ENCODE results near the gene TMEM175. TPM values are rescaled to one million over a fixed set of nuclear protein-coding genes. Genes with fewer than 3 reads are reported as not detected.

Gene TMEM175
- total and polyA plus RNA-seq, 9 of the 15 experiments (the other 6 are each of a cell fraction or from before 2014, with no cell fraction given), result 0.13 to 30.9 (median 9.4) TPM

DNA sequence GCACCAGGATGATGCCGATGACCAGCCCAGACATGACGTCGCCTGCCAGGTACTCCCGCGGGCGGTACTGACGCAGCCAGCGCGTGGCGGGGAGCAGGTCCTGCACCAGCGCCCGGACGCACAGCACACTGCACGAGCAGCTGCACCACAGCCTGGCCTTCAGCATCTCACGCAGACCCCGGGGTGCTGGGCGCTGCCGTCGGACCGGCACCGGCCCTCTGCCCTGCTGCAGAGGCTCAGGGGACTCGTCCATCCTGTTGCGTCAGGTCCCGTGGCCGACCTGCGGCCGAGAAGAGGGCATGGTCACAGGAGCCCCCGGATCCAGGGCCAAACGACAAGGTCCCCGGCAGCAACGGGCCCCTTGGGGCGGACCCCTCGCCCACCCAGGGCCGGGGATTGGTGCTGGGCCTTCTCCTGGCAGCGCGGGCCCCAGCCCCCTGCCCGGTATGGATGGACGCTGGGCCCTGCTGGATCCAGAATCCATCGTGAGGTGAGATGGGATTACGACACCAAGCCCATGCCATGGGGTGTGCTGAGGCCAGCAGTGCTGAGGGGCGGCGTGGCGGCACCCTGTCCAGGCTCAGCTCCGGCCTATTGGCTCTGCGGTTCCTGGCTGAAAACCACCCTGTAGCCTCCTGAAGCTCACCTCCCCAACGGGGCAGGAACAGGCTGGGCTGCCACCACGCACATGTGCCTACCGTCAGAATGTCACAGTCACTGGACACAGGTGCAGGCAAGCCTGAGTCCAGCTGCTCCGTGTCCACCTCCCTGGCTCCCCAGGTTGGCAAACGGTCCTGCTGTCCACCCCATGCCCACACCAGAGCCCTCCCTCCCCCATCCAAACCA, 59.4 kb downstream of the TMEM175 start:
- peak overlapping the region; percentile 82; the same call in 1 of the 2 replicates for H3K4me2 ChIP-seq (ENCODE audit: insufficient read depth, low read length)
- no peaks in the 10 kb centered on the region; the same call in 1 of the 2 replicates for H3K9me3 ChIP-seq (replicated peaks; ENCODE audit: control insufficient read depth, insufficient read depth, low read depth, low read length)
- TF ChIP-seq ZBTB17 (CRISPR knock-in tag; IDR thresholded peaks at IDR 0.05) (no peak), CEBPB (tag; IDR thresholded peaks at IDR 0.05) (0 out of 2 replicates have a peak, but pooled peaks have one; percentile 21), HNRNPL (IDR thresholded peaks at IDR 0.05; ENCODE audit: low read depth, low read length) (0 out of 2 replicates have a peak, but pooled peaks have one; percentile 11), ZNF644 (tag; IDR thresholded peaks at IDR 0.05; ENCODE audit: low read depth) (no peak), MLX (CRISPR knock-in tag; conservative IDR thresholded peaks at IDR 0.05) (no peak), DDX20 (tag; IDR thresholded peaks at IDR 0.05; ENCODE audit: low read depth) (no peak), ZNF146 (CRISPR knock-in tag; IDR thresholded peaks at IDR 0.05; ENCODE audit: unreplicated experiment) (no peak), PCBP1 (IDR thresholded peaks at IDR 0.05; ENCODE audit: low read depth, low read length, poor library complexity, severe bottlenecking) (peak; percentile 55), HMG20A (CRISPR knock-in tag; conservative IDR thresholded peaks at IDR 0.05) (no peak), RHOXF2B (CRISPR knock-in tag; conservative IDR thresholded peaks at IDR 0.05) (no peak), SMARCB1 (IDR thresholded peaks at IDR 0.05; ENCODE audit: insufficient read length, low read depth) (no peak), POLR2G (IDR thresholded peaks at IDR 0.05; ENCODE audit: low read depth, low read length) (peak; percentile 11; the same call in 1 of the 2 replicates), ZBTB5 (IDR thresholded peaks at IDR 0.05) (no peak), POLR2H (tag; IDR thresholded peaks at IDR 0.05; ENCODE audit: low read depth) (no peak)
- TF ChIP-seq, protein P1, sequence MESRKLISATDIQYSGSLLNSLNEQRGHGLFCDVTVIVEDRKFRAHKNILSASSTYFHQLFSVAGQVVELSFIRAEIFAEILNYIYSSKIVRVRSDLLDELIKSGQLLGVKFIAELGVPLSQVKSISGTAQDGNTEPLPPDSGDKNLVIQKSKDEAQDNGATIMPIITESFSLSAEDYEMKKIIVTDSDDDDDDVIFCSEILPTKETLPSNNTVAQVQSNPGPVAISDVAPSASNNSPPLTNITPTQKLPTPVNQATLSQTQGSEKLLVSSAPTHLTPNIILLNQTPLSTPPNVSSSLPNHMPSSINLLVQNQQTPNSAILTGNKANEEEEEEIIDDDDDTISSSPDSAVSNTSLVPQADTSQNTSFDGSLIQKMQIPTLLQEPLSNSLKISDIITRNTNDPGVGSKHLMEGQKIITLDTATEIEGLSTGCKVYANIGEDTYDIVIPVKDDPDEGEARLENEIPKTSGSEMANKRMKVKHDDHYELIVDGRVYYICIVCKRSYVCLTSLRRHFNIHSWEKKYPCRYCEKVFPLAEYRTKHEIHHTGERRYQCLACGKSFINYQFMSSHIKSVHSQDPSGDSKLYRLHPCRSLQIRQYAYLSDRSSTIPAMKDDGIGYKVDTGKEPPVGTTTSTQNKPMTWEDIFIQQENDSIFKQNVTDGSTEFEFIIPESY (CRISPR knock-in tag; IDR thresholded peaks at IDR 0.05), result peak; percentile 90
- H3K9ac ChIP-seq (ENCODE audit: insufficient read depth in 1 of 2, low read depth in 2 of 2, low read length in 2 of 2), result peak overlapping the region; percentile 75 to 96; a peak in 3 of 4 replicates
- H2AFZ ChIP-seq (ENCODE audit: low read depth, low read length), result no peak overlapping the region
- H3K4me3 ChIP-seq, result no peak overlapping the region
- peaks cover 41 to 95% of the 10 kb centered on the region in 2 experiments for H3K4me1 ChIP-seq (replicated peaks in 1 of 2; ENCODE audit: control insufficient read depth in 2 of 2, insufficient read depth in 2 of 2, low read length in 2 of 2)
- WGBS (ENCODE audit: insufficient coverage, low coverage, missing lambda C conversion rate), result 92% methylated on average over 28 of the region's 50 CpGs
- no TSS peak for BruUV-seq (replicated peaks)
- peaks cover 27% of the 10 kb centered on the region; the same call in 2 of the 3 replicates for H3K79me2 ChIP-seq (ENCODE audit: control insufficient read depth, insufficient read depth, low read length)
- no peak for DNase-seq (ENCODE audit: extremely low read depth in 1 of 4, low spot score in 3 of 4)
- peaks cover 22% of the 10 kb centered on the region; the same call in 1 of the 3 replicates for H3K36me3 ChIP-seq (ENCODE audit: control insufficient read depth, insufficient read depth, low read length)
- CTCF ChIA-PET (ENCODE audit: low intra/inter-chr PET ratio), result no interaction called here
- FAIRE-seq, result no peak
- H4K20me1 ChIP-seq (replicated peaks; ENCODE audit: control insufficient read depth, insufficient read depth, low read length), result no peaks in the 10 kb centered on the region
- H3K27me3 ChIP-seq (ENCODE audit: control insufficient read depth in 2 of 2, insufficient read depth in 2 of 2, low read length in 2 of 2), result no peaks in the 10 kb centered on the region
- no peaks in the 10 kb centered on the region for H3K9me1 ChIP-seq (ENCODE audit: control insufficient read depth, insufficient read depth, low read length)
- POLR2A ChIA-PET, result interaction anchor here (0.6 to 1.0 kb wide), 3 partner anchors 13 to 727 kb away, joined by 3 to 4 read pairs (median 3); partner anchors contain the start of genes GAK and TMEM175
- in situ Hi-C loops (cut with MboI), result no loop called here
- H3K27ac ChIP-seq (ENCODE audit: extremely low read depth, low read depth, low read length), result peak overlapping the region; percentile 82; the same call in 2 of the 3 replicates
- intact Hi-C loops (cut with micrococcal nuclease), result loop anchor here (10.0 kb wide), 1 partner anchor 53 kb away; no protein-coding TSS in a partner anchor
- ATAC-seq, result no peak

Measured in K562 (cell line).